GM12878 (cell line): Measurements from ENCODE around the gene GRB10.

Experiments used
- CTCF ChIP-seq, 3 experiments: IDR thresholded peaks in 2 of 3; conservative IDR thresholded peaks in 1 of 3; 2 replicates each; pipeline ENCODE4 v1.5.1; 2011; ENCODE audit warnings: low read depth in 3 of 3, low read length in 3 of 3, mild to moderate bottlenecking in 3 of 3, control low read depth in 2 of 3, moderate library complexity in 2 of 3, inconsistent platforms in 1 of 3, mixed read lengths in 1 of 3; ENCODE audit not compliant: control insufficient read depth in 2 of 3, insufficient read depth in 1 of 3; ENCODE audit errors: extremely low read depth in 1 of 3
- DPF2 ChIP-seq: fragments of 450-650 bp; IDR thresholded peaks from 2 replicates; pipeline ENCODE4 v1.6.1; 2017; ENCODE audit warnings: mild to moderate bottlenecking
- E2F4 ChIP-seq: IDR thresholded peaks from 2 replicates; pipeline ENCODE4 v1.6.1; 2012; ENCODE audit warnings: low read depth, low read length, improper control_type of control experiment
- ESRRA ChIP-seq: IDR thresholded peaks from 2 replicates; pipeline ENCODE4 v1.6.1; 2012; ENCODE audit warnings: mild to moderate bottlenecking, low read length, improper control_type of control experiment
- EZH2 ChIP-seq: IDR thresholded peaks from 2 replicates; pipeline ENCODE4 v1.6.1; 2012; ENCODE audit warnings: low read depth, mild to moderate bottlenecking, control low read depth, inconsistent platforms, low read length, borderline replicate concordance; ENCODE audit not compliant: control insufficient read depth
- POLR2AphosphoS5 ChIP-seq: IDR thresholded peaks from 2 replicates; pipeline ENCODE4 v1.6.1; 2011; ENCODE audit warnings: mild to moderate bottlenecking, low read length, inconsistent platforms
- RAD21 ChIP-seq: IDR thresholded peaks from 2 replicates; pipeline ENCODE4 v1.6.1; 2011; ENCODE audit warnings: mild to moderate bottlenecking, low read depth, low read length, moderate library complexity; ENCODE audit not compliant: insufficient read depth
- SIX5 ChIP-seq: IDR thresholded peaks from 2 replicates; pipeline ENCODE4 v1.6.1; 2011; ENCODE audit warnings: mild to moderate bottlenecking, low read depth, low read length, moderate library complexity; ENCODE audit not compliant: severe bottlenecking
- SKIL ChIP-seq: fragments of 450-650 bp; IDR thresholded peaks from 2 replicates; pipeline ENCODE4 v1.6.1; 2017; ENCODE audit warnings: mild to moderate bottlenecking, low read depth, inconsistent platforms; ENCODE audit not compliant: poor library complexity, severe bottlenecking

GRCh38 chr7:50663396-50664102, 119.1 kb downstream of the GRB10 start:
- no peak for TF ChIP-seq CTCF (IDR thresholded peaks at IDR 0.05 in 2 of 3, conservative IDR thresholded peaks at IDR 0.05 in 1 of 3; ENCODE audit: control insufficient read depth in 2 of 3, extremely low read depth in 1 of 3, insufficient read depth in 1 of 3, low read depth in 3 of 3, low read length in 3 of 3)
- TF ChIP-seq SIX5 = no peak
- TF ChIP-seq DPF2 = no peak
- TF ChIP-seq POLR2AphosphoS5 = no peak
- TF ChIP-seq E2F4 = no peak
- no peak for TF ChIP-seq RAD21
- TF ChIP-seq ESRRA = no peak
- no peak for TF ChIP-seq SKIL
- TF ChIP-seq EZH2 = no peak
